ENCODE results near the gene FAM131B.

DNA sequence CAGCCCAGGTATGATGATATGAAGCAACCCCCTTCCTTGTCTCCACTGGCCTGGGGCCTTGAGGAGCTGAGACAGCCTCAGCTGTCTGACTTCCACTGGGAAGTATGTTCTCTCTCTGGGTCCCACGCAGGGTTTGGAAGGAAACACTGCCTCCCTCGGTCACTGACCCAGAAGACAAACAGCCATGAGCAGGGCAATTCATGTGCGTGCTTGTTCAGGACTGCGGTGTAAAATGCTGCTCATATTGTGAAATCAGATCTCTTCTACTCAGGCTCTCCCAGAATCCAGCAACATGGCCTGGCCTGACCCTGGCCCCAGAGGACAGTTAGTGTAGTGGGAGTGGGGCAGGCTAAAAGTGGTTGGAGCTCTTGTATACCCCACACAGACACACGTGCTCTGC lies 43.9 kb downstream of the FAM131B start:
- TF ChIP-seq SP2 (IDR thresholded peaks at IDR 0.05; ENCODE audit: low read length) (no peak), RAD21 (IDR thresholded peaks at IDR 0.05 in 1 of 2, conservative IDR thresholded peaks at IDR 0.05 in 1 of 2; ENCODE audit: low read depth in 2 of 2, low read length in 2 of 2) (no peak), ATF3 (IDR thresholded peaks at IDR 0.05; ENCODE audit: insufficient read depth, low read depth, low read length) (no peak), EZH2 (IDR thresholded peaks at IDR 0.05; ENCODE audit: low read depth, low read length, severe bottlenecking) (no peak), CEBPB (IDR thresholded peaks at IDR 0.05; ENCODE audit: low read depth, low read length) (no peak), EP300 (IDR thresholded peaks at IDR 0.05; ENCODE audit: borderline replicate concordance in 1 of 2, low read depth in 2 of 2, low read length in 2 of 2) (no peak), KDM1A (IDR thresholded peaks at IDR 0.05; ENCODE audit: borderline replicate concordance, low read length) (no peak), JUN (IDR thresholded peaks at IDR 0.05; ENCODE audit: low read depth, low read length) (no peak)
